ENCODE measurements around the gene NRIP2. TPM values are rescaled to one million over a fixed set of nuclear protein-coding genes. Genes with fewer than 3 reads are reported as not detected.

Gene NRIP2
- total and polyA plus RNA-seq, 2 donors (not counting 3 experiments of a cell fraction or from before 2014, with no cell fraction given): not detected

- DNase-seq (ENCODE audit: low read depth, low spot score) (no peak), FAIRE-seq (no peak)
- H3K4me3 ChIP-seq (replicated peaks in 1 of 3; ENCODE audit: insufficient read depth in 1 of 3, low read depth in 1 of 3, low read length in 3 of 3): no peak overlapping the region
- ChIA-PET POLR2A (no interaction called here), CTCF (no interaction called here)
- BruUV-seq (replicated peaks): no TSS peak
- no peak overlapping the region for H3K27ac ChIP-seq (ENCODE audit: insufficient read depth, low read depth, low read length)
- no peak overlapping the region for H2AFZ ChIP-seq (ENCODE audit: low read depth, low read length)
- peaks cover 26% of the 10 kb centered on the region for H3K4me1 ChIP-seq (ENCODE audit: control insufficient read depth, extremely low read depth, insufficient read depth, low read length)
- no peak overlapping the region for H3K4me2 ChIP-seq (ENCODE audit: insufficient read depth, low read length)
- H3K9me1 ChIP-seq (replicated peaks; ENCODE audit: control insufficient read depth, extremely low read depth, insufficient read depth, low read length): no peaks in the 10 kb centered on the region
- H3K9me3 ChIP-seq (replicated peaks; ENCODE audit: control insufficient read depth, insufficient read depth, low read length): no peaks in the 10 kb centered on the region
- H3K9ac ChIP-seq (replicated peaks; ENCODE audit: extremely low read depth, insufficient read depth, low read length): no peak overlapping the region
- peaks cover 19% of the 10 kb centered on the region for H3K79me2 ChIP-seq (ENCODE audit: control insufficient read depth, insufficient read depth, low read length)
- TF ChIP-seq FOS (IDR thresholded peaks at IDR 0.05; ENCODE audit: borderline replicate concordance, insufficient read depth, low read length): no peak
- no peak for TF ChIP-seq POLR2AphosphoS5 (IDR thresholded peaks at IDR 0.05; ENCODE audit: insufficient read depth, low read depth, low read length)
- TF ChIP-seq JUN (IDR thresholded peaks at IDR 0.05; ENCODE audit: borderline replicate concordance, insufficient read depth, insufficient read length, low read depth): no peak
- no peak for TF ChIP-seq CTCF (IDR thresholded peaks at IDR 0.05; ENCODE audit: extremely low read depth in 1 of 2, insufficient read depth in 1 of 2, low read depth in 1 of 2, low read length in 2 of 2)
- TF ChIP-seq MAX (IDR thresholded peaks at IDR 0.05; ENCODE audit: insufficient read depth, insufficient read length): no peak
- TF ChIP-seq MYC (IDR thresholded peaks at IDR 0.05; ENCODE audit: low read depth, low read length): no peak
- no peak for TF ChIP-seq POLR2A (IDR thresholded peaks at IDR 0.05; ENCODE audit: low read depth, low read length)
- no peak for TF ChIP-seq GATA2 (IDR thresholded peaks at IDR 0.05; ENCODE audit: insufficient read depth, insufficient read length, low read depth, low read length)
- TF ChIP-seq EZH2 (IDR thresholded peaks at IDR 0.05; ENCODE audit: borderline replicate concordance, low read depth, low read length, severe bottlenecking): no peak
- H3K36me3 ChIP-seq (ENCODE audit: control insufficient read depth in 2 of 2, extremely low read depth in 1 of 2, insufficient read depth in 2 of 2, low read length in 2 of 2): peaks cover 30 to 46% of the 10 kb centered on the region in 2 experiments
- dilution Hi-C loops (cut with MboI; ENCODE audit: extremely low pct_ligation_motif_present, low sequenced_read_pairs): no loop called here
- H3K27me3 ChIP-seq (ENCODE audit: control insufficient read depth in 2 of 2, insufficient read depth in 2 of 2, low read length in 2 of 2): no peaks in the 10 kb centered on the region
- intact Hi-C loops (cut with micrococcal nuclease): no loop called here
- H4K20me1 ChIP-seq (replicated peaks; ENCODE audit: control insufficient read depth, extremely low read depth, insufficient read depth, low read length): no peaks in the 10 kb centered on the region
Measured at GRCh38 chr12:2801044-2801783, 33.6 kb downstream of the NRIP2 start.

Measured in endothelial cell of umbilical vein (primary cell).